HepG2 (cell line): ENCODE measurements around the gene ATF3. TPM values are rescaled to one million over a fixed set of nuclear protein-coding genes. Genes with fewer than 3 reads are reported as not detected.

Experiments used
- ATAC-seq: fragments of 200-7000 bp; cut with Tn5 transposase; 3 replicates; pipeline ENCODE4 v1.9.1; 2020; ENCODE audit warnings: mild to moderate bottlenecking, moderate library complexity
- BruUV-seq: library from RNA; stranded (reverse); fragments of 400-500 nt; replicated peaks from 2 replicates; lab custom pipeline; 2021; lab: Mats Ljungman, UMichigan
- CTCF ChIA-PET: fragments of 300-600 bp; formaldehyde crosslinking; extraction: SDS; loops from one replicate; lab custom pipeline; 2021; ENCODE audit warnings: low total read pairs, inconsistent platforms, low intra/inter-chr PET ratio; lab: Yijun Ruan, JAX
- POLR2A ChIA-PET: fragments of 350-600 bp; sonication (Branson Sonifier 250); formaldehyde crosslinking; loops from one replicate; lab custom pipeline; 2020; ENCODE audit warnings: antibody characterized with exemption, inconsistent platforms; lab: Yijun Ruan, JAX
- DNase-seq: peaks from one replicate; pipeline ENCODE4 v3.0.0-alpha.2; 2015; ENCODE audit warnings: low spot score
- FAIRE-seq: peaks from 3 replicates; lab custom pipeline; 2011; peaks lifted over from hg19 to GRCh38; lab: Jason Lieb, UNC
- H2AFZ ChIP-seq: one replicate; pipeline ENCODE4 v1.6.1; 2011; ENCODE audit warnings: low read length, inconsistent platforms
- H3K27ac ChIP-seq: fragments of 300-600 bp; 3 replicates; pipeline ENCODE4 v1.8.0; 2011; ENCODE audit warnings: mixed run types, mild to moderate bottlenecking, mixed read lengths, low read length, inconsistent platforms; ENCODE audit not compliant: insufficient read depth; ENCODE audit errors: extremely low read length
- H3K27me3 ChIP-seq, 2 experiments: fragments of 200-600 bp in 1 of 2; 2 replicates in 1 of 2; 3 replicates in 1 of 2; pipeline versions ENCODE4 v1.6.0 to v1.8.0; 2011; ENCODE audit warnings: low read length in 2 of 2, mild to moderate bottlenecking in 2 of 2, moderate library complexity in 2 of 2, inconsistent platforms in 1 of 2; ENCODE audit not compliant: insufficient read depth in 2 of 2, control insufficient read depth in 1 of 2
- H3K36me3 ChIP-seq, 2 experiments: fragments of 200-600 bp in 1 of 2; replicated peaks in 1 of 2; 2 replicates in 1 of 2; 3 replicates in 1 of 2; pipeline versions ENCODE4 v1.5.1 to v1.8.0; 2011; ENCODE audit warnings: low read length in 2 of 2, inconsistent platforms in 1 of 2; ENCODE audit not compliant: insufficient read depth in 2 of 2, control insufficient read depth in 1 of 2
- H3K4me1 ChIP-seq: 2 replicates; pipeline ENCODE4 v1.5.1; 2012; ENCODE audit warnings: low read length, inconsistent platforms; ENCODE audit not compliant: insufficient read depth
- H3K4me2 ChIP-seq: 2 replicates; pipeline ENCODE4 v1.6.0; 2011; ENCODE audit warnings: low read depth, low read length, inconsistent platforms
- H3K4me3 ChIP-seq, 3 experiments: fragments of 200-600 bp in 1 of 3; sonication (generic), shearing (Covaris generic) in 1 of 3; replicated peaks in 1 of 3; 2 replicates each; pipeline ENCODE4 v1.5.1; 2011 to 2016; ENCODE audit warnings: low read length in 3 of 3, inconsistent platforms in 2 of 3, low read depth in 2 of 3, mild to moderate bottlenecking in 2 of 3, control low read depth in 1 of 3, mixed read lengths in 1 of 3; ENCODE audit not compliant: insufficient read depth in 1 of 3
- H3K79me2 ChIP-seq: one replicate; pipeline ENCODE4 v1.6.1; 2011; ENCODE audit warnings: low read length, inconsistent platforms; ENCODE audit not compliant: insufficient read depth
- H3K9ac ChIP-seq: 2 replicates; pipeline ENCODE4 v1.6.0; 2011; ENCODE audit warnings: mild to moderate bottlenecking, low read depth, low read length, inconsistent platforms; ENCODE audit not compliant: insufficient read depth
- H3K9me3 ChIP-seq: 2 replicates; pipeline ENCODE4 v1.5.1; 2012; ENCODE audit warnings: mild to moderate bottlenecking, low read length
- H4K20me1 ChIP-seq: 2 replicates; pipeline ENCODE4 v1.6.0; 2011; ENCODE audit warnings: inconsistent platforms, mild to moderate bottlenecking, low read length, moderate library complexity; ENCODE audit not compliant: insufficient read depth
- ARID2 ChIP-seq: sonication (generic); formaldehyde crosslinking; IDR thresholded peaks from 2 replicates; pipeline ENCODE4 v1.8.1; 2022; ENCODE audit warnings: mild to moderate bottlenecking, missing genetic modification reagents, borderline replicate concordance
- GATAD2A ChIP-seq: IDR thresholded peaks from 2 replicates; pipeline ENCODE4 v1.6.1; 2016
- HDAC2 ChIP-seq: sonication (generic); formaldehyde crosslinking; IDR thresholded peaks from 2 replicates; pipeline ENCODE4 v1.4.0; 2020; ENCODE audit warnings: missing genetic modification reagents
- HNRNPH1 ChIP-seq: fragments of 200-400 bp; formaldehyde crosslinking; optimal IDR thresholded peaks from 2 replicates; pipeline ENCODE3; 2017; ENCODE audit warnings: mild to moderate bottlenecking, low read depth, low read length
- KDM3A ChIP-seq: IDR thresholded peaks from 2 replicates; pipeline ENCODE4 v1.6.1; 2018; ENCODE audit warnings: low read depth, missing compliant biosample characterization
- MZF1 ChIP-seq: sonication (generic); formaldehyde crosslinking; IDR thresholded peaks from 2 replicates; pipeline ENCODE4 v1.8.1; 2023; ENCODE audit warnings: mild to moderate bottlenecking, missing genetic modification reagents, borderline replicate concordance
- NPAS2 ChIP-seq: sonication (generic); formaldehyde crosslinking; IDR thresholded peaks from 2 replicates; pipeline ENCODE4 v1.8.0; 2022; ENCODE audit warnings: mild to moderate bottlenecking, missing genetic modification reagents, borderline replicate concordance
- PHB2 ChIP-seq: fragments of 450-650 bp; IDR thresholded peaks from 2 replicates; pipeline ENCODE4 v1.6.1; 2018; ENCODE audit not compliant: partially characterized antibody
- SNAI1 ChIP-seq: sonication (generic); formaldehyde crosslinking; IDR thresholded peaks from 2 replicates; pipeline ENCODE4 v1.5.0; 2020; ENCODE audit warnings: mild to moderate bottlenecking, missing genetic modification reagents, borderline replicate concordance
- ZEB1 ChIP-seq: IDR thresholded peaks from 2 replicates; pipeline ENCODE4 v1.6.1; 2012; ENCODE audit warnings: mild to moderate bottlenecking, low read depth, inconsistent platforms; ENCODE audit not compliant: insufficient replicate concordance
- ZFP82 ChIP-seq: sonication (generic); formaldehyde crosslinking; IDR thresholded peaks from 2 replicates; pipeline ENCODE4 v1.5.1; 2020; ENCODE audit warnings: mild to moderate bottlenecking, missing genetic modification reagents, borderline replicate concordance
- WGBS: methylation state at CpG from one replicate; pipeline ENCODE4 v1.1.6; 2017; ENCODE audit warnings: low lambda C conversion rate; 5-methylcytosine and 5-hydroxymethylcytosine counted together
- in situ Hi-C: cut with HindIII; loops from 2 replicates; pipeline ENCODE4 v1.10.0; 2017; ENCODE audit warnings: low pct_unique_long_range_greater_than_20kb; ENCODE audit not compliant: extremely low pct_ligation_motif_present
- intact Hi-C: fragments of 100-400 bp; cut with micrococcal nuclease; formaldehyde crosslinking; loops from one replicate; pipeline ENCODE4 v1.10.0; 2022; ENCODE audit not compliant: unreplicated experiment
- polyA plus RNA-seq, 8 experiments: library from polyadenylated mRNA; depleted of rRNA in 3 of 8; stranded (reverse) in 7 of 8; unstranded in 1 of 8; fragments of >200 nt; fragmentation: Illumina TruSeq in 4 of 8; extraction: Trizol in 4 of 8; gene quantifications; 2 replicates each; pipeline versions ENCODE4 v1.2.1 to v1.2.3, GENCODE V29; 2011 to 2016; ENCODE audit warnings: low read depth in 4 of 8, missing spikeins in 1 of 8, mixed read lengths in 1 of 8; ENCODE audit not compliant: insufficient read depth in 1 of 8
- total RNA-seq, 5 experiments: library from RNA; depleted of rRNA; stranded (reverse); fragments of >200 nt; fragmentation: Illumina TruSeq; extraction: Trizol; gene quantifications; 2 replicates each; pipeline ENCODE4 v1.2.3, GENCODE V29; 2016; ENCODE audit warnings: low read depth in 1 of 5
- TF ChIP-seq, protein P1 (sequence below): sonication (generic); formaldehyde crosslinking; IDR thresholded peaks from 2 replicates; pipeline ENCODE4 v1.4.0; 2020; ENCODE audit warnings: missing genetic modification reagents, borderline replicate concordance
- TF ChIP-seq, protein P2 (sequence below): sonication (generic); formaldehyde crosslinking; IDR thresholded peaks from 2 replicates; pipeline ENCODE4 v1.4.0; 2020; ENCODE audit warnings: missing genetic modification reagents
- TF ChIP-seq, protein P3 (sequence below): IDR thresholded peaks from 2 replicates; pipeline ENCODE4 v1.6.1; 2016; ENCODE audit warnings: mild to moderate bottlenecking
- TF ChIP-seq, protein P4 (sequence below): sonication (generic); formaldehyde crosslinking; IDR thresholded peaks from 2 replicates; pipeline ENCODE4; 2020; ENCODE audit warnings: missing genetic modification reagents, mild to moderate bottlenecking, borderline replicate concordance

Gene ATF3
- total and polyA plus RNA-seq, 2 of the 13 experiments (the other 11 are each of a cell fraction or from before 2014, with no cell fraction given) = 5.0 to 13.0 TPM

DNA sequence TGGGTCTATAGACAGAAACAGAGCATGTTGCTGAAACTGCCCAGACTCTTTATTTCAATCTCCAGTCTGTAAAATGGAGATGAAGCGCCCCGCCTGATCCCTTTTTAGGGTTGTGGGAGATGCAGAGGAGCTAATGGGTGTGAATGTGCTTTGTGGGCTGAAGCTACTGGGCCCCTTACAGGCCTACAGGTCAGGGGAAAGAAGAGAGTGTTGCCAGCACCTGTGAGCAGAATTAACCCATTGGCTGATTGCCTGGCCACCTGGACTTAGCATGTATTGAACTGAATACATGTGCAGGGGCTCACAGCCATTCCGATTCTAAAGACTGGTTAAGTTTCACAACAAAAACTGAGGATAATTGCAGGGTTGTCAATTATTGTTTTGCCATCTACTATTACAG, 13.9 kb upstream of the ATF3 start:
- no peak overlapping the region for H3K9ac ChIP-seq
- H3K9me3 ChIP-seq = no peaks in the 10 kb centered on the region
- H3K27me3 ChIP-seq = 0 out of 5 replicates have a peak, but pooled peaks cover 0 to 5% of the 10 kb centered on the region in 2 experiments
- H3K4me1 ChIP-seq = peaks cover 27% of the 10 kb centered on the region
- ATAC-seq (no peak), FAIRE-seq (no peak), DNase-seq (no peak)
- H3K79me2 ChIP-seq = no peaks in the 10 kb centered on the region
- CTCF ChIA-PET = no interaction called here
- H4K20me1 ChIP-seq = no peaks in the 10 kb centered on the region
- no peak overlapping the region for H2AFZ ChIP-seq
- no peak overlapping the region for H3K4me2 ChIP-seq
- POLR2A ChIA-PET = interaction anchor here (2.5 kb wide), 1 partner anchor 14 kb away, joined by 12 read pairs; the partner anchor contains the start of gene ATF3
- 91% methylated on average over 3 of the region's 3 CpGs for WGBS
- TF ChIP-seq HNRNPH1 (no peak), ARID2 (CRISPR knock-in tag) (no peak), GATAD2A (CRISPR knock-in tag) (no peak), SNAI1 (CRISPR knock-in tag) (no peak), ZEB1 (no peak), MZF1 (CRISPR knock-in tag) (no peak), NPAS2 (CRISPR knock-in tag) (no peak), KDM3A (CRISPR knock-in tag) (no peak), HDAC2 (no peak), PHB2 (no peak), ZFP82 (CRISPR knock-in tag) (no peak)
- TF ChIP-seq, protein P1, sequence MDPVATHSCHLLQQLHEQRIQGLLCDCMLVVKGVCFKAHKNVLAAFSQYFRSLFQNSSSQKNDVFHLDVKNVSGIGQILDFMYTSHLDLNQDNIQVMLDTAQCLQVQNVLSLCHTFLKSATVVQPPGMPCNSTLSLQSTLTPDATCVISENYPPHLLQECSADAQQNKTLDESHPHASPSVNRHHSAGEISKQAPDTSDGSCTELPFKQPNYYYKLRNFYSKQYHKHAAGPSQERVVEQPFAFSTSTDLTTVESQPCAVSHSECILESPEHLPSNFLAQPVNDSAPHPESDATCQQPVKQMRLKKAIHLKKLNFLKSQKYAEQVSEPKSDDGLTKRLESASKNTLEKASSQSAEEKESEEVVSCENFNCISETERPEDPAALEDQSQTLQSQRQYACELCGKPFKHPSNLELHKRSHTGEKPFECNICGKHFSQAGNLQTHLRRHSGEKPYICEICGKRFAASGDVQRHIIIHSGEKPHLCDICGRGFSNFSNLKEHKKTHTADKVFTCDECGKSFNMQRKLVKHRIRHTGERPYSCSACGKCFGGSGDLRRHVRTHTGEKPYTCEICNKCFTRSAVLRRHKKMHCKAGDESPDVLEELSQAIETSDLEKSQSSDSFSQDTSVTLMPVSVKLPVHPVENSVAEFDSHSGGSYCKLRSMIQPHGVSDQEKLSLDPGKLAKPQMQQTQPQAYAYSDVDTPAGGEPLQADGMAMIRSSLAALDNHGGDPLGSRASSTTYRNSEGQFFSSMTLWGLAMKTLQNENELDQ (CRISPR knock-in tag) = no peak
- TF ChIP-seq, protein P2, sequence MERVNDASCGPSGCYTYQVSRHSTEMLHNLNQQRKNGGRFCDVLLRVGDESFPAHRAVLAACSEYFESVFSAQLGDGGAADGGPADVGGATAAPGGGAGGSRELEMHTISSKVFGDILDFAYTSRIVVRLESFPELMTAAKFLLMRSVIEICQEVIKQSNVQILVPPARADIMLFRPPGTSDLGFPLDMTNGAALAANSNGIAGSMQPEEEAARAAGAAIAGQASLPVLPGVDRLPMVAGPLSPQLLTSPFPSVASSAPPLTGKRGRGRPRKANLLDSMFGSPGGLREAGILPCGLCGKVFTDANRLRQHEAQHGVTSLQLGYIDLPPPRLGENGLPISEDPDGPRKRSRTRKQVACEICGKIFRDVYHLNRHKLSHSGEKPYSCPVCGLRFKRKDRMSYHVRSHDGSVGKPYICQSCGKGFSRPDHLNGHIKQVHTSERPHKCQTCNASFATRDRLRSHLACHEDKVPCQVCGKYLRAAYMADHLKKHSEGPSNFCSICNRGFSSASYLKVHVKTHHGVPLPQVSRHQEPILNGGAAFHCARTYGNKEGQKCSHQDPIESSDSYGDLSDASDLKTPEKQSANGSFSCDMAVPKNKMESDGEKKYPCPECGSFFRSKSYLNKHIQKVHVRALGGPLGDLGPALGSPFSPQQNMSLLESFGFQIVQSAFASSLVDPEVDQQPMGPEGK (CRISPR knock-in tag) = no peak
- TF ChIP-seq, protein P3, sequence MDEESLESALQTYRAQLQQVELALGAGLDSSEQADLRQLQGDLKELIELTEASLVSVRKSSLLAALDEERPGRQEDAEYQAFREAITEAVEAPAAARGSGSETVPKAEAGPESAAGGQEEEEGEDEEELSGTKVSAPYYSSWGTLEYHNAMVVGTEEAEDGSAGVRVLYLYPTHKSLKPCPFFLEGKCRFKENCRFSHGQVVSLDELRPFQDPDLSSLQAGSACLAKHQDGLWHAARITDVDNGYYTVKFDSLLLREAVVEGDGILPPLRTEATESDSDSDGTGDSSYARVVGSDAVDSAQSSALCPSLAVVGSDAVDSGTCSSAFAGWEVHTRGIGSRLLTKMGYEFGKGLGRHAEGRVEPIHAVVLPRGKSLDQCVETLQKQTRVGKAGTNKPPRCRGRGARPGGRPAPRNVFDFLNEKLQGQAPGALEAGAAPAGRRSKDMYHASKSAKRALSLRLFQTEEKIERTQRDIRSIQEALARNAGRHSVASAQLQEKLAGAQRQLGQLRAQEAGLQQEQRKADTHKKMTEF = no peak
- TF ChIP-seq, protein P4, sequence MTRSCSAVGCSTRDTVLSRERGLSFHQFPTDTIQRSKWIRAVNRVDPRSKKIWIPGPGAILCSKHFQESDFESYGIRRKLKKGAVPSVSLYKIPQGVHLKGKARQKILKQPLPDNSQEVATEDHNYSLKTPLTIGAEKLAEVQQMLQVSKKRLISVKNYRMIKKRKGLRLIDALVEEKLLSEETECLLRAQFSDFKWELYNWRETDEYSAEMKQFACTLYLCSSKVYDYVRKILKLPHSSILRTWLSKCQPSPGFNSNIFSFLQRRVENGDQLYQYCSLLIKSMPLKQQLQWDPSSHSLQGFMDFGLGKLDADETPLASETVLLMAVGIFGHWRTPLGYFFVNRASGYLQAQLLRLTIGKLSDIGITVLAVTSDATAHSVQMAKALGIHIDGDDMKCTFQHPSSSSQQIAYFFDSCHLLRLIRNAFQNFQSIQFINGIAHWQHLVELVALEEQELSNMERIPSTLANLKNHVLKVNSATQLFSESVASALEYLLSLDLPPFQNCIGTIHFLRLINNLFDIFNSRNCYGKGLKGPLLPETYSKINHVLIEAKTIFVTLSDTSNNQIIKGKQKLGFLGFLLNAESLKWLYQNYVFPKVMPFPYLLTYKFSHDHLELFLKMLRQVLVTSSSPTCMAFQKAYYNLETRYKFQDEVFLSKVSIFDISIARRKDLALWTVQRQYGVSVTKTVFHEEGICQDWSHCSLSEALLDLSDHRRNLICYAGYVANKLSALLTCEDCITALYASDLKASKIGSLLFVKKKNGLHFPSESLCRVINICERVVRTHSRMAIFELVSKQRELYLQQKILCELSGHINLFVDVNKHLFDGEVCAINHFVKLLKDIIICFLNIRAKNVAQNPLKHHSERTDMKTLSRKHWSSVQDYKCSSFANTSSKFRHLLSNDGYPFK = no peak
- no peak overlapping the region for H3K4me3 ChIP-seq
- BruUV-seq = no TSS peak
- no peak overlapping the region for H3K27ac ChIP-seq
- in situ Hi-C loops = no loop called here
- intact Hi-C loops = no loop called here
- H3K36me3 ChIP-seq = no peaks in the 10 kb centered on the region
